ENCODE measurements around the gene CXCL17.

Gene CXCL17

DNA sequence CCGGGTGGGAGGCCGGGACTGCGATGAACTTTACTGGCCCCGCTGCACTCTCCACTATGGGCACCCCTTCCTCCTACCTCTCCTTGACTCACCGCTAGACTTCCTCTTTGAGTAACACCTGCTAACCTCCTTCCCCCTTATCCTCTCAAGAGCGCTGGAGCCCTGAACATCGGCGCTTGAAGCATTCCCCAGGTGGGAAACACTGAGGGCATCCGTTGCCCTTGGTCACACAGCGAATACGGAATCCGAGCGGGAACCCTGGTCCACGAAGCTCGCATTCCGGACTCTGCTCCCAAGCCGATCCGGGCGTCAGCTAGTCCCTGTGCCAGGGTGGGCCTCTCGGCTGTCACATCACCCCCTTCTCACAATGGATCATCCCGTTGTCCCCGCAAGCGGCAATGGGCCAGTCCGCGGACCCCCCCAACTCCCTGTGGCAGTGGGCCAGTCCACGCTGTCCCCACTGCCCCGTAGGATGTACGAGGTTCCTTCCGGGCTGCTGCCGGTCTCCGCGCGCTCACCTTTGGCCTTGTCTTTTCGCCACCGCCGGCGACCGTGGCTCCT lies 19.8 kb downstream of the CXCL17 start:
- FAIRE-seq, result no peak

DNA sequence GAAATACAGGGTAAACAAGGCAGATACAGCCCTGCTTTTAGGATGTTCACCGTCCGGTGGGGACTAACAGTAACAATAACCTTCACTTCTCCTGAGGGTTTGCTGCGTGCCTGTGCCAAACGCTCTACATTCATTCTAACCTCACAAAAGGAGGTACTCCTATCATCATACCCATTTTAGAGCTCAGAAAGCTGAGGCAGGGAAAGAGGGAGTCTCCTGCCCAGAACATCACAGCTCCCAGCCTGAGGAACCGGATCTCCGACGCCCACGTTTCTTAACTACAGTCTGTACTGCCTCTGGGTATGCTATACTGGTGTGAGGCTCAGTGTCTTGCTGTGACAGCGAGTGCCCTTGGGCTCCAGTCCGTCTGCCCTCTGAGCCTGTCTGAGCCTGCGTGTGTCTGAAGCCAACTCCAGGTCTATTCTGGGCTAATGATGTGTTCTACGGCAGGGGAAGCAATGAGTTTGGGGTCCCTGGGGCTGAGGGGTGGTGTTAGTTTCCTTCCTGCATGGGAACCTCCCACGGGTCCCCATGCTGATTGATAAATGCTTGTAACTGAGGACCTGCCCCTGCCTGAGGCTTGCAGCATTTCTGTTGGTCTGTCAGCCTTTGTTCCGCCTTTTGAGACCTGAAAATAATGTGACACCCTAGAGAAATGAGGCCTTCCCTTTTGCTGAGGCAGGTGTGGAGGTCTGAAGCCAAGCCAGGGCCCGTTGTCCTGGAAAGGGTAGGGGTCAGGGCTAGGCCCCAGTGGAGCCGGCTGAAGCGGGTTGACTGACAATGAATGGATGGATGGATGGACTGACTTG lies 20.4 kb downstream of the CXCL17 start:
- FAIRE-seq, result no peak

DNA sequence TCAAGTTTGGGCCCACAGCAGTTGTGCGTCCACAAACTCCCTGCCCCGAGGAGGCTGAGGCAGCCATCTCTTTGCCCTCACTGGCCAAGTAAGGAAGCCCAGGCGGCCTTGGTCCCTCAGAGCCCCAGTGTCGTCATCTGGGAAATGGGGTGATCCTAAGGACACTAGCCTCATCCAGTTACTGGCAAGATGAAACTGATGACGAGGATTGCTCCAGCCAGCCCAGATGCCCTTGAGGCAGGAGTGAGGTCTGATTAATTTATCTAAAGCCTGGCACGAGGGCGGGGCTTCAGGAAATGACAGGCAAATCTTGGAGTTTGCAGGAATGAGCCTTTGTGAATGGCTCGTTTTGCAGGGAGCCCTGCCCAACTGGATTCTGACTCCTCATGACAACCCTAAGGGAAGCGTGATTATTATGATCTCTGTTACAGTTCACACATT lies 21.1 kb downstream of the CXCL17 start:
- FAIRE-seq, result no peak

DNA sequence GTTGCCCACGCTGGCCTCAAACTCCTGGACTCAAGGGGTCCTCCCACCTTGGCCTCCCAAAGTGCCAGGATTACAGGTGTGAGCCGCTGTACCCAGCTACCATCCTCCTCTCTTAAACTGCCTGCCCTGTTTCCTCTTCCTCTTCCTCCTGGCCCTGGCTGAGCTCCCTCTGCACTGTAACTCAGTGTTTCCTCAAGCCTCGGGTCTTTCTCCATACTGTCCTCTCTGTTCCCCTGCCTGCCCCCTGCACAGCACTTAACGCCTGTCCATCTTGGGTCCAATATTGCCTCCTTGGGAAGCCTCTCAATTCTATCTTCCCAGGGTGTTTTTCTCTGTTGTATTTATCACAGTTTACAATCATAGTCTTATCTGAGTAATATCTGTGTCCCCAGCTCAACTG lies 21.6 kb downstream of the CXCL17 start:
- FAIRE-seq, result no peak

DNA sequence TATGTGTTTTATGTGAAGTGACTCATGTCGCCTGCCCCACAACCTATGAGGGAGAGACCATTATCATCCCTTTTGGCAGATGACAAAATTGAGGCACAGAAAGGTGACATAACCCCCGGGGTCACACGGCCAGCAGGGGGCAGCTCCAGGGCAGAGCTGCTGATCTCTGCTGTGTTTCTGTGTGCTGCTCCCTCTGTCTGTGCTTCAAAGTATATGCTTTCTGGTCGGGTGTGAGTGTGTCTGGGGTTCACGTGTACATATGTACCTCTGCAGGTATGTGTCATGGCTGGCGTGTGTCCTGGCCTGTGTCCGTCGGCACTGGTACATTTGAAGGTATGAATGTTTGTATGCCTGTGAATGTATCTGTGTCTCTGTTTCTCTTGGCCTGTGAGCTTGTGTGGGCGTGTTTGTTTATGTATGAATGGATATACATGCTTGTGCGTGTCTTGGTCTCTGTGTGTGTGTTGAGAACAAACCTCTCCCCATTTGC lies 22.6 kb downstream of the CXCL17 start:
- FAIRE-seq, result no peak

DNA sequence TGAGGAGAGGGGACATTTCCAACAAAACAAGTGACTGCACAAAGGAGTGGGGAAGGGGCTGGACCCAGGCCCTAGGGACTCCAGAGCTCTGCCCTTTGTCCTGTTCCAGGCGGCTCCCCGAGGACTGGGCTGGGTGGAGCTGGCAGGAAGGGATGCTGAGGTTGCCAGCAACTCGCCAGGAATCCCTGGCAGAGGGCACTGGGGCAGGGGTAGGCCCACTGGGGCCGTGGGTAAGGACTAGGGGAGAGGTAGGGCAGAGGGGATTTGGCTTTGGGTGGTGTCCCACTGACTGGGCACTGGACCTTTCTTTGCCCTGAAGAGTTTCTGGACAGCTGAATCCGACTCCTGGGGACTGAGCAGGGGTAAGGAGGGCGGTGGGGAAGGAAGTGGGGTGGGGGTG lies 23.4 kb downstream of the CXCL17 start:
- FAIRE-seq, result no peak

DNA sequence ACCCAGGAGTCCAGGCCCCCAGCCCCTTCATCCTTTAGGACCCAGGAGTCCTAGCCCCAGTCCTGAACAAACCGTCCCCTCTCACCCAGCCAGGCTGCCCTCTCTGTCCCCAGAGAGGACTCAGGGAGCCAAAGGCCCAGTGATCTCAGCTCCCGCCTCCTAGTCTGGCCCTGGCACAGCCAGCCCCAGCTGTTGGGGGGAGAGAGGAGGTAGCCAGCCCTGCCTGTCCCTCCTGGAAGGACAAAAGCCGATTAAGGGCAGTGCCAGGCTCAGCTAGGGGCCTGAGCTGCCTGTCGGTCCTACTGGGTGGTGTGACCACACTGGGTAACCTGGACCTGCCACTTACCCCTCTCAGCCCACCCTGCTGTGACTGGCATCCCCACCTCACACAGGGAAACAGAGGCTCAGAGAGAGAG lies 30.1 kb downstream of the CXCL17 start:
- no peak for FAIRE-seq

DNA sequence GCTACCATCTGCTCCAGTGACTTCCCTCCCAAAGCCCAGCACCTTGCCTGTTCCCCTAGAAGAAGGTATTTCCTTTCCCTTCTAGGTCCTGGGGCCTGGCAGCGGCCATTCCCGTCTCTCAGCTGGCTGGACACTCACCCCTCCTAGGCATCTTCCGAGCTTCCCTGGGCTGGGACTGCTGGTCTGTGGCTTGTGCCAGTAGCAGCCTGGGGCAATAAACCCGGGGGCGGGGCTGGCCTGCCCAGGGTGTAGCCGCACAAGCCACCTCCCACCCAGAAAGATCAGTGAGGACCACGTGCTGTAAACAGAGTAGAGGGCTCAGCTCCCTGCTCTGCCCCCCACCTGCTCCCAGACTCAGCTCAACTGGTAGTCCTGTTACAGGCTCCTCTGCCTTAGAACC lies 30.5 kb downstream of the CXCL17 start:
- no peak for FAIRE-seq

DNA sequence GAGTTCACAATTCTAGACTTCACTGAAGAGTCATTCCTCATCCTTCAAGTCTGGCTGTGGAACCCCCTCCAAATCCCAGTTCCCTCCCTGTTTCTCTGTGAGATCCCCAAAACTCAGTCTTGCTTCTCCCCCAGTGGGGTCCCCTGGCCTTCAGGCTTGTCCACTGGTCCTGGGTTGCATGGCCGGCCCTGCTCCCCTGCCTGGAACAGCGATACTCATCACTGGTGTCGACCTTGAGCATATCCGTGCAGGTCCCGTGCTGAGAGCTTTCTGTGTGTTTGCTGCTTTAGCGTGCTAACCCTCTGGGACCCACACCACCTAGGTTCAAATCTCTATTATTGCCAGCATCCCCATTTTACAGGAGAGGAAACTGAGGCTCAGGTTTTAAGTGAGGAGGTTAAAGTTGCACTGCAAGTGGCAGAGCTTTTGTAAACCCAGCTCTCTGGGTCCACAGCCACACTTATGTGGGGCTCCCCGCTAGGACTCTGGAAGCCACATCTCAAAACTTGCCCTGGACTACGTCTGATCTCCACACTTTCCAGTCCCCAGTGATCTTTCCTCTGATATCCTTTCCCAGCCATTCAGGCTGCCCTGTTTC lies 31.1 kb downstream of the CXCL17 start:
- no peak for FAIRE-seq

DNA sequence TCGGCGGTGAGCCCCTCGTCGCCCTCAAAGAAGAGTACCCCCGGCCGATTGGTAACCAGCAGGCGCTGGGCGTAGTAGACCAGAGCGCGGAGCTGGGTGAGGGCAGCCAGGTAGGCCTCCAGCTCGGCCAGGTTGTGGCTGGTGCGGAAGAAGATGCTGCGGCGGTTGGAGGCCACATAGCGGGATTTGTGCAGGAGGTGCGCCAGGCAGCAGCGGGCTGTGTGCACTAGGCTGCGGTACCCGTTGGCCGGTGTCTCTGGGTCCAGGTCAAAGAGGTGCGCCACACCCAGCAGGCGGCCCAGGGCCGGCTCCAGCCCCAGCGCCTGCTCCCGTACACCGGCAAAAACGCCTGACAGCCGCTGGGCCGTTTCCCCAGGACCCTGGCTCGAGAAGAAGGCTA lies 32.4 kb downstream of the CXCL17 start:
- FAIRE-seq, result no peak

DNA sequence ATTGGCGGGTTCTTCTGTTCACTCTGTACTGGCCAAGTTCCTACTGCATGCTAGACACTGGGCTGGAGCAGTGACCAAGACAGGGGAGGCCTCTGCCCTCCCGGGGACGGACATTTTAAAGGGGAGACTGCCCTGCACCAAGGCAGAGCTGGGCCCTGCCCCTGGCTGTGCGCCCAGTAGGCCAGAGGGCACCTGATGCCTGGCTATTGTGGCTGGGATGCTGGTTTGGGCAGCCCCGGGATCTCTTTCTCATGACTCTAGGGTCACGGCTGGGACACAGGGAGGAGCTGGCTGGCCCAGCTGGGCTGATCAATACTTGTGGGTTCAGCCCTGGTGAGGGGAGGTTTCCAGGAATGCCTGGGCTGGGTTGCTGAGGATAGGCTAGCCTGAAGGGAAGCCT lies 33.3 kb downstream of the CXCL17 start:
- FAIRE-seq, result no peak

DNA sequence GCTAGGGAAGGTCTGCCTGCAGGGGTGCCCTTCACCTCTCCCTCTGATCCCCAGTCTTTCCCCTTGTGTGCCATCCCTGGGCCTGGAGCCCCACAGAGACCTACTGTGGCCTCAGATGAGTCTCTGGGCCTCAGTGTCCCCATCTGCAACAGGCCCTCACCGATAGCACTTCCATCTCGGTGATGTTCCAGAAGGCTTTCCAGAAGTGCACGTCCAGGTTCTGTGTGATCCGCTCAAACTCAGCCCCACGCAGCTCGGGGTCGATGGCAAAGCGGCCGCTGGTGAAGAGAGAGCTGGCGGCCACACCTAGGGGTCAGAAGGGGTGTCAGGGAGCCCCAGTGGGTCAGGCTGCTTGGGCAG lies 35.0 kb downstream of the CXCL17 start:
- FAIRE-seq, result no peak

DNA sequence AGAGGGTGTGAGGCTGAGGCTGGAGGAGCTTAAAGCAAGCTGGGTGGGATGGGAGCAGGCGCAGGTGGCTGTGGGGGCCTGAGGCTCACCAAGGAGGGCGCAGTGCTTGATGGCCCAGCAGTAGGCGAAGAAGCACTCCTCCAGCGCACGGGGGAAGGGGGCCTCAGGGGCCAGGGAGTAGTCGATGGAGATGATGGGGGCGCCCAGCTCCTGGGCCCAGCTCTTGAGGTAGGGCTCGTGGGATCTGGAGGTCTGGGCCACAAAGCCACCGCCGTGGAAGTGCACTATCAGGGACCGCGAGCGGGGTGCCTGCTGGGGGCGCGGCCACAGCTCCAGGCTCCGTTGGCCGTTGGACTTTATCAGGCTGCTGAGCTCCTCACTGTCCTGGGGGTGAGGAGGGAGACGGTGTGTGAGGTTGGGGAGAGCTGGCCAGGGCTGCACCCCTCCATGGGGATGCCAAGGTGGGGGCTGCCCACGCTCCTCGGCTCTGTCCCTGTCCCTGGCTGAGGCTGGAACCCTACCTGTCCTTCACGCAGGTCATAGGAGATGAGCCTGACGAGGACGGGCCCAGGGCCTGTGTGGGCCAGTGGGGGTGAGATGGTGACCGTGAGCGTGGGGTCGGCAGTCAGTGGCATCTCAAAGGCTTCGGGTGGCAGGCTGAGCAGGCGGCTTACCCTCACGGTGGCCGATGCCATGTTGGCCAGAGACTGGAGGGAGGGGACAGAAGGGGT lies 35.5 kb downstream of the CXCL17 start:
- FAIRE-seq, result no peak

DNA sequence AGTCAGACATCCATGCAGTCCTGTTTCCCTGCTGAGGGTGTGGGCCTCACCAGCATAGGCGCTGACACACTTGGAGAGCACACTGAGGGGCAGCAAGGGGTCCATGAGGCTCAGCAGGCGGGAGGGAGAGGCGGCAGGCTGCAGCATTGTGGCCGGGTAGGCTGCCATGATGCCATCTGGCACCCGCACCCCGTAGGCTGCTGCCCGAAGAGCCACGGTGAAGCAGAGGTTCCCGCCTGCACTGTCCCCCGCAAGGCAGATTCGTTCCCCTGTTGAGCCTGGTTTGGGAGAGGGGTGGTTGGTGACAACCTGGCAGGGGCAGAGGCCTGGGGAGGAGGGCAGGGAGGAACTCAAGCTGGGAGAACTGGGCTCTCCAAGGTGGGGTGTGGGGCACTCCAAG lies 36.6 kb downstream of the CXCL17 start:
- FAIRE-seq, result no peak

DNA sequence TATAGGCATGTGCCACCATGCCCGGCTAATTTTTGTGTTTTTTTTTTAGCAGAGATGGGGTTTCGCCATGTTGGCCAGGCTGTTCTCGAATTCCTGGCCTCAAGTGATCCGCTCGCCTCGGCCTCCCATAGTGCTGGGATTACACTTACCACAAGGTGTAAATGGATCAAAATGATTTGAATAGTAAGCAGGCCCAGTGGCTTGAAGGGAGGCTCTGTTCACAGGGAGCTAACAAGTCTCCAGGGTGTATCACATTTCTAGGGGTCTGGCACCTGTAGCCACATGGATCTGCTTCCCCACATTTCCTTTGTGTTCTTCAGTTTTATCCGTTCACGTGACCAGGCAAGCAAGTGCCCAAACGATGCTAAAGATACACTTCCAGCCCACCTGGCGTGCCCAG lies 39.2 kb downstream of the CXCL17 start:
- FAIRE-seq, result no peak

DNA sequence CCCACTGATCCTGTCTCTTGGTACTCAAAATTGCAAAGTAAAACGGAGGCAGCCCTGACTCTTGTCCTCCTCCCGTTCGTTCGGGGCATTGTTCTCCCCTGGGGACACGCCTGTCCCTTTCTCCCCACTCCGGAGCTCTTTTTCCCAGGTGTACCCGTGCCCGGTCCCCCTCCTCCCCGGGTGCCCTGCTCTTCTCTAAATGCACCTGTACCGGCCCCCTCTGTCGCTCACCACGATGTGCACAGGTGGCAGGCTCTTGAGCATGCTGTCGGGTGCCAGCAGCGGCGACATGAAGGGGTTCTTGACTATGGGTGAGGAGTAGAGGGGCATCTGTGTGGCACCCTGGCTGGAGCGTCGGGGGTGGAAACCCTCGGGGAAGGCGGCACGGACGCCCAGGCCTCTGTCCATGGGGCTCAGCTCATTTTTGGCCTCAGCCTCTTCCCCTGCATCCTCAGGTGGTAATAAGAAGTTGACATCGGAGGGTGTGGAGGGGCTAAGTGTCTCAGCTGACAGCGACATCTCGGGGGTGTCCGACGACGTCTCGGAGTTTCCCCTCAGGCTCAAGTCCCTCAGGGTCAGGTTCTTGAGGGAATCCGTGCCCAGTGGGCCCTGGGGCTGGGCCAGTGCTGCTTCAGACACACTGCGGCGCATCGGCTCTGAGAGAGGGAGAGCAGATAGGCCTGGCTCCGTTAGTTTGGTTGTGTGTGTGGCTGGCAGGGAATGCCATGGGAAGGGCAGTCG lies 40.2 kb downstream of the CXCL17 start:
- no peak for FAIRE-seq

DNA sequence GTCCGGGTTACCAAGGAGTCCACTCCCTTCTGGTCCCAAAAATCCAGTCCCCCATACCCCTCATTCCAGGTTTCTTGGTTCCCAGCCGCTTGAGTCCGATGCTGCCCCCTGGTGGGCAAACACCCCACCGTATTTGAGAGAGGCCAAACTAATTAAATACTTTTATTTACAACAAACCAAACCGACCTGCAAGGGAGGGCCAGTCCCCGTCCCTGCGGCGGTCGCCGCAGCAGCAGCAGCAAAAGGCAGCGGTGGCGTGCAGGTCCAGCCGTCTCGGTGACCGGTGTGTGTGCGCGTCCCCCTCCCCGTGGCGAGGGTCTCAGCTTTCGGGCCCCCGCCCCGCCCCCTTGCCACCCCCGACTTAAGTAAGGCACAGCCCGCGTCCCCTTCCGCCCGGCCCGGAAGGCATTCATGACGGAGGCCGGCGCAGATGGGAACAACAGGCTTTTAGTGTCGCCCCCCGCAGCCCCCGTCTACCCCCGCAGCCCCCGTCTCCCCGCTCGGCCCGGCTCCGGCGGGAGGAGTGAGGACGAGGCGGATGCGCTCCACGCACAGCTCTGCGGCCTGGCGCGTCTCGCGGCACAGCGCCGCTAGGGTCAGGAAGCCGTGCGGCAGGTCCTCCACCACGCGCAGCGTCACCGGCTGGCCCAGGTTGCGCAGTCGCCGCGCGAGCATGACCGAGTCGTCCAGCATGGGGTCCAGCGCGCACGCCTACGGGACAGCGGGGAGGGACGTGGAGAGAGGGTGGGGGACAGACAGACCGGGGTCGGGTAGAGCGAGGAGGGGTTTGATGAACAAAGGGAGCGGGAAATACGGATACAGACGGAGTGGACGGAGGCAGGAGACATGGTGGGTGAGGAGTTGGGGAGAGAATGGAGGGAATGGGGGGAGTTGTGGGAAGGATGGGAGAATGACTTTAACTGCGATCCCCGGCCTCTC lies 41.1 kb downstream of the CXCL17 start:
- FAIRE-seq, result no peak

DNA sequence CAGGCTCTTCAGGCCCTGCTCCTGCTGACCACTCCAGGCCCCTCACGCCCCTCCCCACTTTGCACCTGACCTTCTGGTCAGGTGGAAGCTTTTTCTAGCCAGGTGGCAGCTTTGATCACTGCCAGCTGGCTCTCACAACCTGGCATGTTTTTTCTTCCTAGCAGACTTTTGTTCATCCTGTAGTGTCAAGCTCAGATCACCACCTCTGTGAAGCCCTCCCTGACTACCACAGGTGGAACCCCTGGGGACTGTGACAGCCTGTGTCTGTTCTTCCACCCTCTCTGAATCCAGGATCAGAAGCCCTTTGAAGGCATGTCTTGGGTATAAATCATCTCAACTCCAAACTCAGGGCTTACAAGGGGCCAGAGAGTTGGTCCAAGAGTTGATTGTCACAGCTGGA lies 42.3 kb downstream of the CXCL17 start:
- FAIRE-seq, result no peak

DNA sequence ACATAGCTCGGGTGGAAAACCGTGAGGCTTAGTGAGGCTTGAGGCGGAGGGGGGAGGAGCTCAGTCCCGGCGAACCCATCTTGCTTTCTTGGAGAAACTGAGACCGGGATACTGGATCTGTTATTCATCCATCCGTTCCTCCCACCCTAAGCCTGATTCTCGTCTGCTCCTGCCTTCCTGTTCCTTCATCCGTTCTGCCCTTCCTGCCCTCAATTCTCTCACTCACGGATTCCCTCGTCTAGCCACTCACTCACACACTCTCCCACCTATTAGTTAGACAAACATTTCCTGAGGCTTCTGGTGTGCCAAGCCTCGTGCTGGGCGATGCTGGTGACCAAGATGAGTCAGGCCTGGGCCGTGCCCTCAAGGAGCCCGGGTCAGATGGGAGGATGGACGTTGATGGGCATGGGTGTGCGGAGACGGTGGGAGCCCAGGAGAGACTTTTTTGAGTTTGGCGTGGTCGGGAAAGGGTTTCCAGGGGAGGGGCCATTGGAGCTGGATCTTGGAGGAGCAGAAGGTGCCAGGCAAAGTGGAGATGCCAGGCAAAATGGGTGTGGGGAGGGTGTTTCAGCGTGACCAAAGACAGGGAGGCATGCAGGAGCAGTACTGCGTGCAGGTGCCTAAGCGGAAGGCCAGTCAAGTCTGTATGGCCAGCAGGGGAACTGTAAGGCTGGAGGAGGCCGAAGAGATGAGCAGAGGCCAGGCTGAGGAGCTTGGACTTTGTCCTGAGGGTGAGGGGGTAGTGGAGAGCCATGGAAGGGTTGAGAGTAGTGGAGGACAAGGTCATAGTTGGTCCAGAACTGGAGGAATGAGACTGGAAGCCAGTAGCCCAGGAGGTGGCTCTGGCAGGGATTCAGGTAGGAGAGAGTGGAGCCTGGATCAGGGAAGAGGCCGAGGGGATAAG lies 45.2 kb downstream of the CXCL17 start:
- no peak for FAIRE-seq

Measured in islet of Langerhans (tissue), 1 donor.